HCT116 (cell line): ENCODE results near the gene GATAD2A. TPM values are rescaled to one million over a fixed set of nuclear protein-coding genes. Genes with fewer than 3 reads are reported as not detected.

Experiments
- ATAC-seq: fragments of 200-7000 bp; cut with Tn5 transposase; 2 replicates; pipeline ENCODE4 v1.9.1; 2020; ENCODE audit warnings: mild to moderate bottlenecking, moderate library complexity
- BruUV-seq: library from RNA; stranded (reverse); fragments of 400-500 nt; replicated peaks from 2 replicates; lab custom pipeline; 2021; lab: Mats Ljungman, UMichigan
- CTCF ChIA-PET: fragments of 300-600 bp; sonication (Branson Sonifier 250); formaldehyde crosslinking; loops from one replicate; lab custom pipeline; 2021; ENCODE audit warnings: antibody characterized with exemption; lab: Charles Lee
- POLR2A ChIA-PET: fragments of 300-600, 350-600 bp; sonication (Branson Sonifier 250); formaldehyde crosslinking; loops from one replicate; lab custom pipeline; 2021; ENCODE audit warnings: antibody characterized with exemption; lab: Charles Lee
- RAD21 ChIA-PET, 2 experiments: fragments of 300-600 bp; sonication (Branson Sonifier 250); formaldehyde crosslinking; loops; one replicate each; lab custom pipeline; 2023; ENCODE audit warnings: low total read pairs in 2 of 2; ENCODE audit not compliant: uncharacterized antibody in 2 of 2, unreplicated experiment in 2 of 2, low non-redundant PET in 1 of 2; lab: Charles Lee
- DNase-seq: peaks from one replicate; pipeline ENCODE4 v3.0.0-alpha.2; 2010; ENCODE audit warnings: low read depth, low spot score
- H2AFZ ChIP-seq: fragments of 200-600 bp; shearing (Covaris generic), sonication (generic); 2 replicates; pipeline ENCODE4 v1.6.1; 2017; ENCODE audit warnings: low read depth, mixed run types, mixed read lengths, antibody characterized with exemption, low read length; ENCODE audit not compliant: poor library complexity, severe bottlenecking
- H3K27ac ChIP-seq: 2 replicates; pipeline ENCODE4 v1.5.1; 2012; ENCODE audit warnings: low read depth, low read length
- H3K27me3 ChIP-seq: fragments of 200-600 bp; sonication (generic); 2 replicates; pipeline ENCODE4 v1.6.1; 2016; ENCODE audit warnings: mixed run types, low read length, mixed read lengths; ENCODE audit not compliant: insufficient read depth
- H3K36me3 ChIP-seq, 2 experiments: fragments of 200-500 bp in 1 of 2; fragments of 200-600 bp in 1 of 2; sonication (Bioruptor generic) in 1 of 2; sonication (generic) in 1 of 2; 2 replicates each; pipeline versions ENCODE4 v1.5.1 to v1.6.1; 2014 to 2016; ENCODE audit warnings: low read length in 2 of 2, inconsistent platforms in 1 of 2, mixed read lengths in 1 of 2, mixed run types in 1 of 2; ENCODE audit not compliant: insufficient read depth in 2 of 2, control insufficient read depth in 1 of 2
- H3K4me1 ChIP-seq, 2 experiments: fragments of 200-600 bp in 1 of 2; sonication (generic) in 1 of 2; 2 replicates each; pipeline versions ENCODE4 v1.5.1 to v1.6.1; 2012 to 2017; ENCODE audit warnings: low read length in 2 of 2, inconsistent platforms in 1 of 2, mild to moderate bottlenecking in 1 of 2, mixed read lengths in 1 of 2, mixed run types in 1 of 2, moderate library complexity in 1 of 2; ENCODE audit not compliant: insufficient read depth in 2 of 2, control insufficient read depth in 1 of 2
- H3K4me2 ChIP-seq: fragments of 200-600 bp; sonication (generic); 2 replicates; pipeline ENCODE4 v1.6.1; 2017; ENCODE audit warnings: mixed run types, low read length, mixed read lengths
- H3K4me3 ChIP-seq, 2 experiments: fragments of 200-600 bp in 1 of 2; sonication (generic) in 1 of 2; replicated peaks in 1 of 2; 2 replicates each; pipeline ENCODE4 v1.5.1; 2011 to 2016; ENCODE audit warnings: low read length in 2 of 2, control low read depth in 1 of 2, low read depth in 1 of 2, mild to moderate bottlenecking in 1 of 2, mixed read lengths in 1 of 2, mixed run types in 1 of 2
- H3K79me2 ChIP-seq: fragments of 200-600 bp; sonication (generic); 2 replicates; pipeline ENCODE4 v1.6.1; 2017; ENCODE audit warnings: mild to moderate bottlenecking, mixed run types, low read length, moderate library complexity, mixed read lengths; ENCODE audit not compliant: insufficient read depth
- H3K9ac ChIP-seq: fragments of 200-600 bp; sonication (generic); 2 replicates; pipeline ENCODE4 v1.6.1; 2016; ENCODE audit warnings: low read length, mixed read lengths
- H3K9me2 ChIP-seq: fragments of 200-600 bp; sonication (generic), shearing (Covaris generic); 2 replicates; pipeline ENCODE4 v1.6.1; 2017; ENCODE audit warnings: mixed run types, mild to moderate bottlenecking, moderate library complexity; ENCODE audit not compliant: insufficient read depth
- H3K9me3 ChIP-seq, 2 experiments: fragments of 200-500 bp in 1 of 2; fragments of 200-600 bp in 1 of 2; sonication (Bioruptor generic) in 1 of 2; sonication (generic) in 1 of 2; 2 replicates each; pipeline ENCODE4 v1.6.1; 2014 to 2017; ENCODE audit warnings: low read length in 2 of 2, mixed read lengths in 2 of 2, inconsistent platforms in 1 of 2, low read depth in 1 of 2, mild to moderate bottlenecking in 1 of 2, mixed run types in 1 of 2, moderate library complexity in 1 of 2; ENCODE audit not compliant: control insufficient read depth in 1 of 2, insufficient read depth in 1 of 2
- H4K20me1 ChIP-seq: fragments of 200-600 bp; sonication (generic), shearing (Covaris generic); 2 replicates; pipeline ENCODE4 v1.6.1; 2017; ENCODE audit warnings: mixed run types, mild to moderate bottlenecking, moderate library complexity; ENCODE audit not compliant: insufficient read depth
- CBX3 ChIP-seq: IDR thresholded peaks from 2 replicates; pipeline ENCODE4 v1.6.1; 2012; ENCODE audit warnings: low read depth
- CEBPB ChIP-seq: IDR thresholded peaks from 2 replicates; pipeline ENCODE4 v1.6.1; 2012; ENCODE audit warnings: low read depth
- EGR1 ChIP-seq: IDR thresholded peaks from 2 replicates; pipeline ENCODE4 v1.6.1; 2012; ENCODE audit warnings: low read depth
- ELF1 ChIP-seq: IDR thresholded peaks from 2 replicates; pipeline ENCODE4 v1.6.1; 2012; ENCODE audit warnings: low read depth, borderline replicate concordance
- EZH2 ChIP-seq: fragments of 200-600 bp; sonication (generic); IDR thresholded peaks from 2 replicates; pipeline ENCODE4 v1.6.1; 2017; ENCODE audit warnings: antibody characterized with exemption, mixed run types
- EZH2phosphoT487 ChIP-seq: fragments of 200-600 bp; IDR thresholded peaks from 2 replicates; pipeline ENCODE4 v1.6.1; 2018; ENCODE audit warnings: antibody characterized with exemption, borderline replicate concordance
- JUND ChIP-seq: IDR thresholded peaks from 2 replicates; pipeline ENCODE4 v1.6.1; 2012
- POLR2A ChIP-seq: IDR thresholded peaks from 2 replicates; pipeline ENCODE4 v1.7.0; 2011; ENCODE audit warnings: borderline replicate concordance; ENCODE audit not compliant: insufficient read depth, insufficient read length; ENCODE audit errors: extremely low read depth
- POLR2AphosphoS5 ChIP-seq: IDR thresholded peaks from 2 replicates; pipeline ENCODE4 v1.6.1; 2011; ENCODE audit warnings: mild to moderate bottlenecking, low read depth, low read length, moderate library complexity
- RAD21 ChIP-seq: IDR thresholded peaks from 2 replicates; pipeline ENCODE4 v1.6.1; 2012; ENCODE audit warnings: low read depth, mild to moderate bottlenecking
- SP1 ChIP-seq: IDR thresholded peaks from 2 replicates; pipeline ENCODE4 v1.6.1; 2012; ENCODE audit warnings: low read depth
- SRF ChIP-seq: IDR thresholded peaks from 2 replicates; pipeline ENCODE4 v1.6.1; 2012; ENCODE audit warnings: low read depth
- TCF7L2 ChIP-seq: IDR thresholded peaks from 2 replicates; pipeline ENCODE4 v1.7.0; 2011; ENCODE audit warnings: borderline replicate concordance, inconsistent platforms; ENCODE audit not compliant: insufficient read depth, insufficient read length; ENCODE audit errors: extremely low read depth
- YY1 ChIP-seq: IDR thresholded peaks from 2 replicates; pipeline ENCODE4 v1.6.1; 2011; ENCODE audit warnings: low read length, low read depth, moderate library complexity, mild to moderate bottlenecking; ENCODE audit not compliant: insufficient replicate concordance; ENCODE audit errors: extremely low read depth
- ZFX ChIP-seq: fragments of 450-650 bp; IDR thresholded peaks from 2 replicates; pipeline ENCODE4 v1.6.1; 2017
- ZNF274 ChIP-seq: fragments of 200-500 bp; sonication (Bioruptor generic); IDR thresholded peaks from 2 replicates; pipeline ENCODE4 v1.6.1; 2014; ENCODE audit warnings: mild to moderate bottlenecking, low read depth, low read length, inconsistent platforms
- intact Hi-C: fragments of 100-400 bp; cut with micrococcal nuclease; formaldehyde crosslinking; loops from 2 replicates; pipeline ENCODE4 v1.10.0; 2022
- total RNA-seq: library from RNA; stranded (reverse); gene quantifications from one replicate; pipeline ENCODE4 v1.2.1, GENCODE V29; 2021; ENCODE audit not compliant: unreplicated experiment
- TF ChIP-seq, protein P1 (sequence below): IDR thresholded peaks from 2 replicates; pipeline ENCODE4 v1.6.1; 2011; ENCODE audit warnings: mild to moderate bottlenecking, low read length, moderate library complexity; ENCODE audit not compliant: insufficient replicate concordance; ENCODE audit errors: extremely low read depth
- TF ChIP-seq, protein P2 (sequence below): IDR thresholded peaks from 2 replicates; pipeline ENCODE4 v1.6.1; 2012; ENCODE audit warnings: low read depth
- TF ChIP-seq, protein P3 (sequence below): IDR thresholded peaks from 2 replicates; pipeline ENCODE4 v1.6.1; 2012
- TF ChIP-seq, protein P4 (sequence below): IDR thresholded peaks from 2 replicates; pipeline ENCODE4 v1.6.1; 2012

The GATAD2A gene
- total RNA-seq, 1 experiment from 2014 or later = 130 TPM

DNA sequence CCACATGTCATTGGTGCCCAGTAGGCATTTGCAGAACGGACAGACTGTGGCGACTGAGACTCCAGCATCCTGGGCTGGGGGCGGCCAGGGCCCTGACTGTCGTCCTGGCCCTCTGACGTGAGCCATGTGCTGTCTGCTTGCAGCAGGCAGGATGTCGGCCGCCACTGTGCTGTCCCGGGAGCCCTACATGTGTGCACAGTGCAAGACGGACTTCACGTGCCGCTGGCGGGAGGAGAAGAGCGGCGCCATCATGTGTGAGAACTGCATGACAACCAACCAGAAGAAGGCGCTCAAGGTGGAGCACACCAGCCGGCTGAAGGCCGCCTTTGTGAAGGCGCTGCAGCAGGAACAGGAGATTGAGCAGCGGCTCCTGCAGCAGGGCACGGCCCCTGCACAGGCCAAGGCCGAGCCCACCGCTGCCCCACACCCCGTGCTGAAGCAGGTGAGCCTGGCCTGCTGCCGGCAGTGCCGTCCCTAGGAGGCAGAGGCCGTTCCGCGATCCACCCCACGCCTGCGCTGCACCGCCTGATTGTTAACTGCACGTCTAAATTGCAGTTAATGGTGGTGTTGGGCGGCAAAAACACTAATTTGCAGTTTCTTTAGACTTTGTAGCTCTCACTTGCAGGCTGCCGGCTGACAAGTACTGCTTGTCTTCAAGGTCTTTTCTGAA, 95.6 kb downstream of the GATAD2A start:
- POLR2A ChIA-PET = no interaction called here
- TF ChIP-seq EZH2 = no peak
- no peak for TF ChIP-seq JUND
- no peak for TF ChIP-seq ZNF274
- no peak for TF ChIP-seq EZH2phosphoT487
- no peak for TF ChIP-seq CBX3
- TF ChIP-seq EGR1 = no peak
- no peak for TF ChIP-seq TCF7L2
- TF ChIP-seq, protein P1, sequence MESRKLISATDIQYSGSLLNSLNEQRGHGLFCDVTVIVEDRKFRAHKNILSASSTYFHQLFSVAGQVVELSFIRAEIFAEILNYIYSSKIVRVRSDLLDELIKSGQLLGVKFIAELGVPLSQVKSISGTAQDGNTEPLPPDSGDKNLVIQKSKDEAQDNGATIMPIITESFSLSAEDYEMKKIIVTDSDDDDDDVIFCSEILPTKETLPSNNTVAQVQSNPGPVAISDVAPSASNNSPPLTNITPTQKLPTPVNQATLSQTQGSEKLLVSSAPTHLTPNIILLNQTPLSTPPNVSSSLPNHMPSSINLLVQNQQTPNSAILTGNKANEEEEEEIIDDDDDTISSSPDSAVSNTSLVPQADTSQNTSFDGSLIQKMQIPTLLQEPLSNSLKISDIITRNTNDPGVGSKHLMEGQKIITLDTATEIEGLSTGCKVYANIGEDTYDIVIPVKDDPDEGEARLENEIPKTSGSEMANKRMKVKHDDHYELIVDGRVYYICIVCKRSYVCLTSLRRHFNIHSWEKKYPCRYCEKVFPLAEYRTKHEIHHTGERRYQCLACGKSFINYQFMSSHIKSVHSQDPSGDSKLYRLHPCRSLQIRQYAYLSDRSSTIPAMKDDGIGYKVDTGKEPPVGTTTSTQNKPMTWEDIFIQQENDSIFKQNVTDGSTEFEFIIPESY = no peak
- TF ChIP-seq CEBPB = no peak
- TF ChIP-seq, protein P2, sequence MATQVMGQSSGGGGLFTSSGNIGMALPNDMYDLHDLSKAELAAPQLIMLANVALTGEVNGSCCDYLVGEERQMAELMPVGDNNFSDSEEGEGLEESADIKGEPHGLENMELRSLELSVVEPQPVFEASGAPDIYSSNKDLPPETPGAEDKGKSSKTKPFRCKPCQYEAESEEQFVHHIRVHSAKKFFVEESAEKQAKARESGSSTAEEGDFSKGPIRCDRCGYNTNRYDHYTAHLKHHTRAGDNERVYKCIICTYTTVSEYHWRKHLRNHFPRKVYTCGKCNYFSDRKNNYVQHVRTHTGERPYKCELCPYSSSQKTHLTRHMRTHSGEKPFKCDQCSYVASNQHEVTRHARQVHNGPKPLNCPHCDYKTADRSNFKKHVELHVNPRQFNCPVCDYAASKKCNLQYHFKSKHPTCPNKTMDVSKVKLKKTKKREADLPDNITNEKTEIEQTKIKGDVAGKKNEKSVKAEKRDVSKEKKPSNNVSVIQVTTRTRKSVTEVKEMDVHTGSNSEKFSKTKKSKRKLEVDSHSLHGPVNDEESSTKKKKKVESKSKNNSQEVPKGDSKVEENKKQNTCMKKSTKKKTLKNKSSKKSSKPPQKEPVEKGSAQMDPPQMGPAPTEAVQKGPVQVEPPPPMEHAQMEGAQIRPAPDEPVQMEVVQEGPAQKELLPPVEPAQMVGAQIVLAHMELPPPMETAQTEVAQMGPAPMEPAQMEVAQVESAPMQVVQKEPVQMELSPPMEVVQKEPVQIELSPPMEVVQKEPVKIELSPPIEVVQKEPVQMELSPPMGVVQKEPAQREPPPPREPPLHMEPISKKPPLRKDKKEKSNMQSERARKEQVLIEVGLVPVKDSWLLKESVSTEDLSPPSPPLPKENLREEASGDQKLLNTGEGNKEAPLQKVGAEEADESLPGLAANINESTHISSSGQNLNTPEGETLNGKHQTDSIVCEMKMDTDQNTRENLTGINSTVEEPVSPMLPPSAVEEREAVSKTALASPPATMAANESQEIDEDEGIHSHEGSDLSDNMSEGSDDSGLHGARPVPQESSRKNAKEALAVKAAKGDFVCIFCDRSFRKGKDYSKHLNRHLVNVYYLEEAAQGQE = no peak
- no peak for TF ChIP-seq YY1
- no peak for TF ChIP-seq POLR2AphosphoS5
- TF ChIP-seq ZFX = no peak
- no peak for TF ChIP-seq RAD21
- no peak for TF ChIP-seq SRF
- TF ChIP-seq POLR2A = no peak
- TF ChIP-seq SP1 = no peak
- TF ChIP-seq, protein P3, sequence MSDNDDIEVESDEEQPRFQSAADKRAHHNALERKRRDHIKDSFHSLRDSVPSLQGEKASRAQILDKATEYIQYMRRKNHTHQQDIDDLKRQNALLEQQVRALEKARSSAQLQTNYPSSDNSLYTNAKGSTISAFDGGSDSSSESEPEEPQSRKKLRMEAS = no peak
- TF ChIP-seq ELF1 = no peak
- TF ChIP-seq, protein P4, sequence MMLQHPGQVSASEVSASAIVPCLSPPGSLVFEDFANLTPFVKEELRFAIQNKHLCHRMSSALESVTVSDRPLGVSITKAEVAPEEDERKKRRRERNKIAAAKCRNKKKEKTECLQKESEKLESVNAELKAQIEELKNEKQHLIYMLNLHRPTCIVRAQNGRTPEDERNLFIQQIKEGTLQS = no peak
- BruUV-seq = no TSS peak

More for the DNA sequence above, 95.6 kb downstream of the GATAD2A start:
- Histone ChIP-seq H4K20me1 (no peaks in the 10 kb centered on the region), H3K4me1 (no peaks in the 10 kb centered on the region), H3K27ac (no peak overlapping the region), H3K4me2 (no peak overlapping the region), H3K9ac (no peak overlapping the region), H3K9me3 (no peaks in the 10 kb centered on the region), H3K4me3 (no peak overlapping the region), H3K9me2 (no peaks in the 10 kb centered on the region), H3K27me3 (no peaks in the 10 kb centered on the region), H3K36me3 (peaks cover 18 to 54% of the 10 kb centered on the region in 2 experiments; a peak in 3 of 4 replicates), H3K79me2 (peaks cover 15% of the 10 kb centered on the region; the same call in 1 of the 2 replicates), H2AFZ (no peak overlapping the region)
- intact Hi-C loops = no loop called here
- DNase-seq (no peak), ATAC-seq (no peak)
- CTCF ChIA-PET = no interaction called here
- RAD21 ChIA-PET = no interaction called here
